SK-MEL-5 (cell line): ENCODE data around the gene MMP1. TPM values are rescaled to one million over a fixed set of nuclear protein-coding genes. Genes with fewer than 3 reads are reported as not detected.
"Not testable (repeated sequence)": the region's sequence is repeated elsewhere in the genome, so short reads cannot be mapped to it uniquely, and the experiment has no call there.

ENCODE experiments used
- DNase-seq: peaks from one replicate; pipeline ENCODE4 v3.0.0-alpha.2; 2016; ENCODE audit warnings: low read depth, low spot score
- in situ Hi-C: cut with HindIII; loops from 2 replicates; pipeline ENCODE4 v1.10.0; 2016; ENCODE audit warnings: low sequenced_read_pairs, high pct_unique_total_duplicates, low pct_unique_long_range_greater_than_20kb
- total RNA-seq: library from RNA; depleted of rRNA; stranded (reverse); fragments of >200 nt; shearing (Covaris generic); gene quantifications from 2 replicates; pipeline ENCODE4 v1.2.3, GENCODE V29; 2014

Gene MMP1
- total RNA-seq, 1 experiment from 2014 or later: 5.5 TPM

DNA sequence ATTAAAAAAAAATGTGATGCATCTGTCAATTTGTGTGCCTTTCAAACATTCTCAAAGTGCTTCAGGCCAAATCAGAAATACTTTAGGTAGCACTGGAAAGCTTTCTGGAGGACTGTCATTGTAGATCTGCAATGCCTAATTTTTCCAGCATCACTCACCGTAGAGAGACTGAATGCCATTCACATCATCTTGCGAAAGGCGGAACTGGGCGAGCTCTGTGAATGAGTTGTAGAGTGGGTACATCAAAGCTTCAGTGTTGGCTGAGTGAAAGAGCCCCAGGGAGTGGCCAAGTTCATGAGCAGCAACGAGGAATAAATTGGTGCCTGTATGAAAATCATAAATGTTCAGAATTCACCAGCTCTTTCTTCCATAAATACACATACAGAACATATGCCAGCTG lies 21.5 kb downstream of the MMP1 start:
- no peak for DNase-seq
- in situ Hi-C loops: no loop called here

DNA sequence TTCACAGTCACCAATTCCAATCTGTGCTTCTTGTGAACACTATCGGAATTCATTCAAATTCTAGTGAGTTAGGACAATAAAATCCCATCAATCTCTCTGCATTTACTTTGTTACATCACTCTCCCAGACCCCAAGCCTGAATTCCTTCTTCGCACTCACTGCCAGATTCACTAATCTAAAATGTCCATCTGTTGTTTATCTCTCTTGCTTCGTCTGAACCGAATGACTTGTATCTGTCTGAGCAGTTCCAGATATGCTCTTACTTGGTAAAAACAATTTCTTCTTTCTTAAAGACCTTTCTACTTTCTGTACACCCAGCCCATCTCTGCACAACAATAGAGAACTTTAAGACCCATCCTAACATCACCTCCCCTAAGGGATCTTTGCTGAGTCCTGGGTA lies 24.6 kb downstream of the MMP1 start:
- DNase-seq: no peak
- in situ Hi-C loops: no loop called here

DNA sequence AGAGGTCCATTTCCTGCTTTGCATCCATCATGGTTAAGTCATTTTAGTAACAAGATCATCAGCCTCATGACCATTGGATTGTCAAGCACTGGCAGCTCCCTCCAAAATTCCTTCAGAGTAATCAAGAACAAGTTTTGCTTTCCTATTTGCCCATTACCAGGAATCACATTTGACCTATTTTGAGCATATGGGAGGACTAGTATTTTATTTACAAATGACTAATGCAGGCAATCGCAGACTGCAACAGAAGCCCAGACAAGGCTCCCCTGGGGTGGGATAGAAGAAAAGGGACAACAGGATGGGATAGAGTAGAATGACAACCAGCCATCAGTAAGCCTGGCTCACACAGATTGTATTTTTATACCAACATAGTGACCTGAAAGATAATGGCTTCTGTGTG lies 26.6 kb downstream of the MMP1 start:
- in situ Hi-C loops: no loop called here
- no peak for DNase-seq

DNA sequence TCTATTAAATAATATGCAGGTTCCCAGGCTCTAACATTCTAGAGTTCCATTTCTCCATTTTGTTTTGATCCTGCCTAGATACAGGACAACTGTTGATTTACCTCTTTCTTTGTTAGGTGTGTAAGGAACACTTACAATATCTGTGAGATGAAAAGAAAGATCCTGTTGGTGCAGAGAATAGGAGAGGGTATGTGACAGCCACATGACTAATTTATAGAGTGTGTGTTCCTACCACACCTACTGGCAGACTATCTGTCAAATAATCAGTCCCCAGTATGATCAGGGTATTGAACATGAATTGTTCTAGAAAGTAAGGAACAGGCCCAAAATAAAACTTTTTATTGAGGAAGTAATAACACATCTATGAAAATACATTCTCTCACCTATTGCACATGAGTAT lies 27.8 kb downstream of the MMP1 start:
- DNase-seq: no peak
- in situ Hi-C loops: no loop called here

DNA sequence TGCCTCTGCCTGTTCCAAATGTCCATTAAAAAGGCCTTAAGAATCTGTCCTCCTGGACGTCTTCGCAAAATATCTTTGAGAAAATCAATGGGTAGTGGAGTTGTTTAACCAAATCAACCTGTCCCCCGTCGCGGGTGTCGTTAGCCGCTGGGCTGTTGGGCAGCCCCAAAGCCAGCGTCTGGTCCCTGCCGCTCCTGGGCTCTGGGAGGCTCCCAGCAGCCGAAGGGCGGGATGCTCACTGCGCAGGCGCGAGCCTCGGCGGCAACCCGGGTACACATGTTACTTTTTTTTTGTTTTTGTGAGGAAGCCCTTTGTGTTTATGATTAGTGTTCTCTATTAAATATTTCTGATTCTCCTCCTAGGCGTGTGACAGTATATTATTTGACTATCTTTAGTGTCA lies 30.2 kb downstream of the MMP1 start:
- DNase-seq: no peak
- in situ Hi-C loops: no loop called here

DNA sequence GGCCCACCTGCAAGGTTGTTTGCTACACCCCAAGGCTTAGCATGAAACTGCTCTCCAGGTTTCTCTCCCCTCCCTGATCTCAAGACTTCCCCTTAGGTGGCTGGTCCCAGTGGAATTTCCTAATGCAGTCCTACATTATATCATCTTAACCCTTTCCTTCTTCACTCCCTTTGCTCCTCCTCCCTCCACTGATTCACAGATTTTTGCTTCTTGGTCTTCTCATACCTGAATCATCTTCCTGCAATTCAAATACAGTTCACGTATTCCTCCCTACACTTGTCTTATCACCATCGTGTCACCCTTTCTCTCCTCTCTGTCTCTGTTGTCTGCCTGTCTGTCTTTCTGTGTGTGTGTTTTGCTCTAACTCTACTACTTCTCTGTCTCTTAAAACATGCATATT lies 34.5 kb downstream of the MMP1 start:
- in situ Hi-C loops: no loop called here
- no peak for DNase-seq

DNA sequence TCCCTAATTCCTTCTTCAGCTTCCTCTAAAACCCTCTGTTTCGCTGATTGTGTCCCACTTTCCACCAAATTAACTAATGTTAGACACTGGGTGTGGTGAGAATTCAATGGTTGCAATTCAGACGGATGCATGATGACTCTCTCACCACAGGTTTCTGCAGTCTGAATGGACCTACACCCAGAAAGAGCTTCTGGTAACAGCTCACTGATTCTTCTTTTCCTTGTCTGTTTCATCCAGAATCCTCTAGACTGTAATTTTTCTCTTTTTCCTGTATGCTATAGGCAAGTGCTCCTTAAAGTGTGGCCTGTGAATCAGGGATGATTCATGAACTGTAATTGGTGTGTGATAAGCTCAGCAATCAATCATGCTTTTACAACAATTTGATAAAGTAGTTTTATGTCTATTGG lies 35.6 kb downstream of the MMP1 start:
- in situ Hi-C loops: no loop called here
- DNase-seq: no peak

DNA sequence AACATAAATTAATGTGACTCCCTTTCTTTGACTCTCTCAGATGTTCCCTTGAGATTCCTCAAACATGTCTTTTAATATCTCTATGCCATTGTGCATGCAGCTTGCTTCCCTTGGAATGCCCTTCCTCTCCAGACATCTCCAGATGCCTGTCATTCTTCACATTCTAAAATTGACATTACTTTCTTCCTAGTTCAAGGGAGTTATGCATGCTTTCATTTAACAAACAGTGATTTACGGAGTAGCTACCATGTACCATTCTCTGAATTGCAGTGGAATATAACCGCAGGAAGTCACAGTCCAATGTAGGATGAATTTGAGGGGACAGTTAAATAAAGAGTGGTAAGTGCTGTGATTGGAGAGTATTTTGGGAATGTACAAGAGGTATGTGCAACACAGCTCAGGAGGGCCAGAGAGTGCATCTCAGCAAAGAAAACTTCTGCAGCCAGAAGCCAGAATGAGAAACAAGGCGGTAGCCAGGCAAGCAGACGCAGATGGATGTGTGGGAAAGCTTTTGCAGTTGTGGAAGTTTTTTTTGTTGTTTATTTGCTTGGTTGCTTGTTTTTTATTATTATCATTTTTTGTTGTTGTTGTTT lies 36.2 kb downstream of the MMP1 start:
- in situ Hi-C loops: no loop called here
- DNase-seq: peak; percentile 21

DNA sequence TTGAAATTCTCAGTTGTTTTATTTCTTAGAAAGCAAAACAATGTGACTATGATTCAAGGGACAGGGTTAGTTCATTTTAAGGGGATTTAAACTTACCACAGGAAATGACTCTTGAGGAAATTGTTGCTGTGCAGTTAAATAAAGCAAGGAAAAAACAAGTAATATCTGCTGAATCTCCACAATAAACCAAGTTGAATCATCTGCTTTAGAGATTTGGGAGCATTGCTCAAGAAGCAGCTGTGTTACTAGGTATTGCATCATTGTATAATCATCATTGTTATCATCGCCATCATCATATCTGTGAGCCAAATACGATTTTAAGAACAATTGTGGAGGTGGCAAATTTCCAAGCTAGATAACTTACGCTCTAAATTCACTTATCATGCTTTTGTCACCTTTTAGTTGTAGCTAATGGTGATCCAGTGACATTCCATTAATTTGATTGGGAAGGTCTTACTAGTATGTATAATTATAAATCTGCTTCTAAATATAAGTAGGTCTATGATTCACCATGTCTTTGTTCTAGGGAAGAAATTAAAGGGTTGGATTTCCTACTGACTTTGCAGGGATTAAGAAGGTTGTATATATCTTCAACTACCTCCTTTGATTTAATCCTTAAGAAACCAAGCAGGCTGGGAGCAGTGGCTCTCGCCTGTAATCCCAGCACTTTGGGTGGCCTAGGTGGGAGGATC lies 37.5 kb downstream of the MMP1 start:
- in situ Hi-C loops: no loop called here
- no peak for DNase-seq

DNA sequence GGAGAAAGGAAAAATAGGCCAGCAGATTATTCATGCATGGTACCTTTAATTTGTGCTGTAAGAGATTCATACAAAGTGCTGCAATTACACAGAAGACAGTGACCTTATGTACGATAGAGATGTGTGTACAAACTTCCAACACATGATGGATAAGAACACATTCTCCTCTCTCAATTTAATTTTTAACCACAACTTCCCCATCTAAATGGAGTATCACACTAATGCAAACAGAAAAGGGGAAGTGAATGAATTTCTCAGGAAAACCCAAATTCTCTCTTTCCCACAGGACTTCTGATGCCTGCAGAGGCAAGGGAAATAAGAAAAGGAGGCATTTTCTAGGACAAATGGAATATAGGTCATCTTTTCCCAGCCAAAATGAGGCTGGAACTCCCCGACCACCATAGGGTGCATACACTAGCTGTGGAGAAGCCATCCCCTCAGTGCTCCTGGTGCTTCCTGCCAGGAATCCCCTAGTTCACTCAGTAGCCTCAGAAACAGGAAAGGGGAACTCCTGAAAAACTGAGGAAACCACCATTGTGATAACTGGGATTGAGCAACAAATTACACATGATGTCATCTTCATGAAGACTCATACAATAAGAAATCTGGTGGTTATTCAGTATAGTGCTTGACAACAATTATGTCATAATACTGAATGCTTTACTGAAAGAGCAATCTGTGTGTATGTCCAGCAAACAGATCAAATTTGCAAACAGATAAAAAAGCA lies 40.0 kb downstream of the MMP1 start:
- DNase-seq: no peak
- in situ Hi-C loops: no loop called here

DNA sequence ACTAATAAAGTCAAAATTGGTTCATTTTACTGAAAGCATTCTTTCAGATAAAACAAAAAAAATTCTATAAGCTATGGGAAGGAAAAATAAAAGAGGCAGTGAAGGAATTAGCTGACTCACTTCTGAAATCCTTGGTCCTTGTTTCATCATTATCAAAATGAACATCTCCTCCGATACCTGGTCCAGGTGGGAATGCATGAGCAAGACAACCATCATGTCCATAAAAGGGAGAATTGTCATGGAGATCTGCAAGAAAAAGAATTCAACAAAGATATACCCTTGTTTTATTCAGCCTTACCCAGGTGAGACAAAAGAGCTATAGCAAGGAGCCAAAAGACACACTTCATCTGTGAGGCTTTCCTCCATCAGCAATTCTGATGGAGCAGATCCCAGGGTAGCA lies 44.7 kb downstream of the MMP1 start:
- in situ Hi-C loops: no loop called here
- DNase-seq: no peak

DNA sequence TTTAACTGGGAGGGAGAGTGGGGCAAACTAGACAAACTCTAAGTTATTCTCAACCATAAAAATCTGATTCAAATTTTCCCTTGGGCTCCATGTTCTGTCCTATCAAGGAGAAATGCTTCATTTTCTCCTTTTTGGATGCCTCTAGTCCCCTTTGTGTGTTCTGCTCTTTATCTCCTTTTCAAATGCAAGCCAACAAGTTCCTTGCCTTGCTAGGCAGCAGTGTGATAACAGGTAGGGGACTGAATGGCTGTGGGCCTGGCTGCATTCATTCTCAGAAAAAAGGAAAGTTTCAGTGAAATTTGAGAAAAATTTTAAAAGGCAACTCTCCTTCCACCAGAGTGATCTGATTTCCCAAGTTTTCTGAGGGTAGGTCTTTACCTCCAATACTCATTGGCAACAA lies 46.3 kb downstream of the MMP1 start:
- in situ Hi-C loops: no loop called here
- DNase-seq: no peak

DNA sequence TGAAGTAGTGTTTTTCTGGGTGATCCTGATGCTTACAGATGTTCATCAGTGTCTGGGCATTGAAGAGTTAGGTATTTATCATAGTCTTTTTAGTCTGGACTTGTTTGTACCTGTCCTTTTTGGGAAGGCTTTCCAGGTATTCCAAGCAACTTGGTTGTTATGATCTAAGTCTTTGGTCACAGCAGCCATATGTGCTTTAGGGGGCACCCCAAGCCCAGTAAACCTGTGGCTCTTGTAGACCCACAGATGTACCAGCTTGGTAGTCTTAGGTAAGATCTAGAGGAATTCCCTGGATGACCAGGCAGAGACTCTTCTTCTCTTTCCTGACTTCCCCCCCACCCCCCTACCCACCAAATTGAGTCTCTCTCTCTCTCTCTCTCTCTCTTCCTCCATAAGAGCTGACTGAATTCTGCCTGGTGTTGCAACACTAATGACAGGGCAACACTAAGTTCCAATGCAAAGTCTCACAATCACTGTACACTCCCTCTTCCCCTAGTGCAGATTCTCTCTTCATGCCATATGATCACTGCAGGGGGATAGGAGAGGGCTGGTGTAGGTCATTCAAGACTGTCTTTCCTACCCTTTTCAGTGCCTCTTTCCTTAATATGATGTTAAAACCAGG lies 48.7 kb downstream of the MMP1 start:
- no peak for DNase-seq
- in situ Hi-C loops: no loop called here

DNA sequence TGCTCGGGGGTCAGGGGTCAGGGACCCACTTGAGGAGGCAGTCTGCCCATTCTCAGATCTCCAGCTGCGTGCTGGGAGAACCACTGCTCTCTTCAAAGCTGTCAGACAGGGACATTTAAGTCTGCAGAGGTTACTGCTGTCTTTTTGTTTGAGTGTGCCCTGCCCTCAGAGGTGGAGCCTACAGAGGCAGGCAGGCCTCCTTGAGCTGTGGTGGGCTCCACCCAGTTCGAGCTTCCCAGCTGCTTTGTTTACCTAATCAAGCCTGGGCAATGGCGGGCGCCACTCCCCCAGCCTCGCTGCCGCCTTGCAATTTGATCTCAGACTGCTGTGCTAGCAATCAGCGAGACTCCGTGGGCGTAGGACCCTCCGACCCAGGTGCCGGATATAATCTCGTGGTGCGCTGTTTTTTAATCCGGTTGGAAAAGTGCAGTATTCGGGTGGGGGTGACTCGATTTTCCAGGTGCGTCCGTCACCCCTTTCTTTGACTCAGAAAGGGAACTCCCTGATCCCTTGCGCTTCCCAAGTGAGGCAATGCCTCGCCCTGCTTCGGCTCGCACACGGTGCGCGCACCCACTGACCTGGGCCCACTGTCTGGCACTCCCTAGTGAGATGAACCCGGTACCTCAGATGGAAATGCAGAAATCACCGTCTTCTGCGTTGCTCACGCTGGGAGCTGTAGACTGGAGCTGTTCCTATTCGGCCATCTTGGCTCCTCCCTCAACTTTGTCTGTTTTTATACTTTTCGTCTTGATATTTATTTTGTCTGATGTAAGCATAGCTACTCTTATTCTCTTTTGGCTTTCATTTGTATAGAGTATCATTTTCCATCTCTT lies 51.0 kb downstream of the MMP1 start:
- in situ Hi-C loops: not testable (repeated sequence)

More for the DNA sequence above, 51.0 kb downstream of the MMP1 start:
- DNase-seq: not testable (repeated sequence)
